C4-2B (cell line): ENCODE results near the gene PRDX5.
"Not testable (repeated sequence)": the region's sequence is repeated elsewhere in the genome, so short reads cannot be mapped to it uniquely, and the experiment has no call there.

ENCODE experiments used
- H3K27ac ChIP-seq: fragments of 450-650 bp; 2 replicates; pipeline ENCODE4 v1.5.1; 2017
- CTCF ChIP-seq: fragments of 450-650 bp; conservative IDR thresholded peaks from 2 replicates; pipeline ENCODE4 v1.5.1; 2017; ENCODE audit warnings: mild to moderate bottlenecking
- ZFX ChIP-seq: fragments of 450-650 bp; IDR thresholded peaks from 2 replicates; pipeline ENCODE4 v1.6.1; 2017

Gene PRDX5

GRCh38 chr11:64320556-64320955 lies 2.6 kb downstream of the PRDX5 start:
- H3K27ac ChIP-seq = no peak overlapping the region
- no peak for TF ChIP-seq CTCF
- no peak for TF ChIP-seq ZFX

- no peak overlapping the region for H3K27ac ChIP-seq
- TF ChIP-seq ZFX (no peak), CTCF (no peak)
Observed at GRCh38 chr11:64321026-64321425, 3.1 kb downstream of the PRDX5 start.

- no peak for TF ChIP-seq ZFX
- TF ChIP-seq CTCF = no peak
- H3K27ac ChIP-seq = no peak overlapping the region
Observed at GRCh38 chr11:64321533-64321932, 3.6 kb downstream of the PRDX5 start.

GRCh38 chr11:64322925-64323260 lies 5.0 kb downstream of the PRDX5 start:
- no peak overlapping the region for H3K27ac ChIP-seq
- TF ChIP-seq CTCF (no peak), ZFX (no peak)

GRCh38 chr11:64323373-64323772 lies 5.5 kb downstream of the PRDX5 start:
- H3K27ac ChIP-seq = no peak overlapping the region
- TF ChIP-seq CTCF (no peak), ZFX (no peak)

- not testable (repeated sequence) for H3K27ac ChIP-seq
Observed at GRCh38 chr11:64323984-64324383, 6.1 kb downstream of the PRDX5 start.

- TF ChIP-seq CTCF (no peak), ZFX (no peak)
- no peak overlapping the region for H3K27ac ChIP-seq
Observed at GRCh38 chr11:64324692-64325469, 7.0 kb downstream of the PRDX5 start.

GRCh38 chr11:64327375-64327774 lies 9.5 kb downstream of the PRDX5 start:
- TF ChIP-seq ZFX (no peak), CTCF (no peak)
- no peak overlapping the region for H3K27ac ChIP-seq
